Lower leg skin (tissue), 3 donors: Measurements from ENCODE around the gene TUBGCP6.

Experiments
- POLR2A ChIP-seq, 2 donors: fragments of 450-650 bp; IDR thresholded peaks; one replicate each; pipeline ENCODE4 v1.6.1; 2016 to 2017; ENCODE audit warnings: antibody characterized with exemption in 2 of 2, mild to moderate bottlenecking in 1 of 2, moderate library complexity in 1 of 2
- TF ChIP-seq, protein P1 (sequence below), 3 donors: fragments of 450-650 bp; IDR thresholded peaks; one replicate each; pipeline ENCODE4 v1.5.1; 2016; ENCODE audit warnings: antibody characterized with exemption in 3 of 3, mild to moderate bottlenecking in 3 of 3, moderate library complexity in 2 of 3

- TF ChIP-seq POLR2A (IDR thresholded peaks at IDR 0.05) = no peak
- TF ChIP-seq, protein P1, sequence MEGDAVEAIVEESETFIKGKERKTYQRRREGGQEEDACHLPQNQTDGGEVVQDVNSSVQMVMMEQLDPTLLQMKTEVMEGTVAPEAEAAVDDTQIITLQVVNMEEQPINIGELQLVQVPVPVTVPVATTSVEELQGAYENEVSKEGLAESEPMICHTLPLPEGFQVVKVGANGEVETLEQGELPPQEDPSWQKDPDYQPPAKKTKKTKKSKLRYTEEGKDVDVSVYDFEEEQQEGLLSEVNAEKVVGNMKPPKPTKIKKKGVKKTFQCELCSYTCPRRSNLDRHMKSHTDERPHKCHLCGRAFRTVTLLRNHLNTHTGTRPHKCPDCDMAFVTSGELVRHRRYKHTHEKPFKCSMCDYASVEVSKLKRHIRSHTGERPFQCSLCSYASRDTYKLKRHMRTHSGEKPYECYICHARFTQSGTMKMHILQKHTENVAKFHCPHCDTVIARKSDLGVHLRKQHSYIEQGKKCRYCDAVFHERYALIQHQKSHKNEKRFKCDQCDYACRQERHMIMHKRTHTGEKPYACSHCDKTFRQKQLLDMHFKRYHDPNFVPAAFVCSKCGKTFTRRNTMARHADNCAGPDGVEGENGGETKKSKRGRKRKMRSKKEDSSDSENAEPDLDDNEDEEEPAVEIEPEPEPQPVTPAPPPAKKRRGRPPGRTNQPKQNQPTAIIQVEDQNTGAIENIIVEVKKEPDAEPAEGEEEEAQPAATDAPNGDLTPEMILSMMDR (IDR thresholded peaks at IDR 0.05) = no peak
Measured at GRCh38 chr22:50222508-50222907, 22.3 kb downstream of the TUBGCP6 start.
